ENCODE data around the gene EMP2.
"Not testable (repeated sequence)": the region's sequence is repeated elsewhere in the genome, so short reads cannot be mapped to it uniquely, and the experiment has no call there.

Gene EMP2

DNA sequence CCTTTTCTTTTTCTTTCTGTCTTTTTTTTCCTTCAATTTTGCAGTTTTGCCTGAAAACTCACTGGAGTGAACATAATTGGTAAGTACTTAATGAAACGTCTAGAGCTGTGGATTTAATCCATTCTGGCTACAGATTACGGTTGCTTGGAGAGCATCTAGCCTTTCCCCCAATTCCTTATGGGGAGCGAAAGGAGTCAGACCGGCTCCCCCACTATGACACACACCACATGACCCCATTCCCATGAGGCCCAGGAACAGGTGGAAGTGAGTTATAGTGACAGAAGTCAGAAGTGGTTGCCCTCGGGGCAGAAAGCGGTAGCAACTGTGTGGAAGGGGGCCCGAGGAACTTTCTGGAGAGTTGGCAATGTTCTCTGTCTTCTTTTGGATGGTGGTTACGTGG lies 41.2 kb downstream of the EMP2 start:
- TF ChIP-seq, protein P1, sequence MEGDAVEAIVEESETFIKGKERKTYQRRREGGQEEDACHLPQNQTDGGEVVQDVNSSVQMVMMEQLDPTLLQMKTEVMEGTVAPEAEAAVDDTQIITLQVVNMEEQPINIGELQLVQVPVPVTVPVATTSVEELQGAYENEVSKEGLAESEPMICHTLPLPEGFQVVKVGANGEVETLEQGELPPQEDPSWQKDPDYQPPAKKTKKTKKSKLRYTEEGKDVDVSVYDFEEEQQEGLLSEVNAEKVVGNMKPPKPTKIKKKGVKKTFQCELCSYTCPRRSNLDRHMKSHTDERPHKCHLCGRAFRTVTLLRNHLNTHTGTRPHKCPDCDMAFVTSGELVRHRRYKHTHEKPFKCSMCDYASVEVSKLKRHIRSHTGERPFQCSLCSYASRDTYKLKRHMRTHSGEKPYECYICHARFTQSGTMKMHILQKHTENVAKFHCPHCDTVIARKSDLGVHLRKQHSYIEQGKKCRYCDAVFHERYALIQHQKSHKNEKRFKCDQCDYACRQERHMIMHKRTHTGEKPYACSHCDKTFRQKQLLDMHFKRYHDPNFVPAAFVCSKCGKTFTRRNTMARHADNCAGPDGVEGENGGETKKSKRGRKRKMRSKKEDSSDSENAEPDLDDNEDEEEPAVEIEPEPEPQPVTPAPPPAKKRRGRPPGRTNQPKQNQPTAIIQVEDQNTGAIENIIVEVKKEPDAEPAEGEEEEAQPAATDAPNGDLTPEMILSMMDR (IDR thresholded peaks at IDR 0.05; ENCODE audit: low read length, missing control alignments): no peak
- DNase-seq (ENCODE audit: low read depth): no peak
- no peak overlapping the region for H3K4me3 ChIP-seq (replicated peaks; ENCODE audit: low read depth, low read length)

DNA sequence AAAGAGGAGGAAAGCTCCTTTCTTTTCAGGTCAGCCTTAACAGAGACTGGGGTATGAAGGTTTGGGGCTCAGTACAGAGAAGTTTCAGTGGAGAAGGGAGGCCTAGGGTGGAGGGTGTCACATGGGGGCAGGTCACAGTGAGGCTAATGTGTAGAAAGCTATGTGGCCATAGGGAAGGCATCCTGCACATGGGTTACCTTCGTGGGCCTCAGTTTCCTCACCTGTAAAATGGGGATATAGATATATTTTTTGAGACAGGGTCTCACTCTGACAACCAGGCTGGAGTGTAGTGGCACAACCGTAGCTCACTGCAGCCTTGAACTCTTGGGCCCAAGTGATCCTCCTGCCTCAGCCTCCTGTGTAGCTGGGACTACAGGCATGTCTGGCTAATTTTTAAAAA lies 41.8 kb downstream of the EMP2 start:
- H3K4me3 ChIP-seq (replicated peaks; ENCODE audit: low read depth, low read length): no peak overlapping the region
- no peak for DNase-seq (ENCODE audit: low read depth)
- TF ChIP-seq, protein P1 (IDR thresholded peaks at IDR 0.05; ENCODE audit: low read length, missing control alignments): no peak

DNA sequence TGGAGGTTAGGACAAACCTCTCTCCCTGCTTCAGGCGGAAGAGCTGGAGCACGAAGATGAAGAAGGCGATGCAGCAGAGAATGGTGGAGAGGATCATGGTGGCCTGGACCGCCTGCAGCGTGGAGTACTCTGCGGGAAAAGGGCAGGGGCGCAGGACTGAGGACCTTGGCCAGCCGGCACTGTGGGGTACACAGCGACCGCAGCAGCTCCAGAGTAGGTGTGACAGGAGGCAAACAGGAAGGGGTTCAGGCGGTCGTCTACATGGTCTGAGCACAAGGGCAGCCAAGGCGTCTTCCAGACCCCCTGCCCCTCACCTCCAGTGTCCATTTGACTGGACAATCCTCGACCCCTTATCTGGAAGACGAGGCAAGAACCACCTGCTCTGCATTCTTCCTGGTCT lies 42.5 kb downstream of the EMP2 start:
- H3K4me3 ChIP-seq (replicated peaks; ENCODE audit: low read depth, low read length): no peak overlapping the region
- TF ChIP-seq, protein P1 (IDR thresholded peaks at IDR 0.05; ENCODE audit: low read length, missing control alignments): no peak
- no peak for DNase-seq (ENCODE audit: low read depth)

DNA sequence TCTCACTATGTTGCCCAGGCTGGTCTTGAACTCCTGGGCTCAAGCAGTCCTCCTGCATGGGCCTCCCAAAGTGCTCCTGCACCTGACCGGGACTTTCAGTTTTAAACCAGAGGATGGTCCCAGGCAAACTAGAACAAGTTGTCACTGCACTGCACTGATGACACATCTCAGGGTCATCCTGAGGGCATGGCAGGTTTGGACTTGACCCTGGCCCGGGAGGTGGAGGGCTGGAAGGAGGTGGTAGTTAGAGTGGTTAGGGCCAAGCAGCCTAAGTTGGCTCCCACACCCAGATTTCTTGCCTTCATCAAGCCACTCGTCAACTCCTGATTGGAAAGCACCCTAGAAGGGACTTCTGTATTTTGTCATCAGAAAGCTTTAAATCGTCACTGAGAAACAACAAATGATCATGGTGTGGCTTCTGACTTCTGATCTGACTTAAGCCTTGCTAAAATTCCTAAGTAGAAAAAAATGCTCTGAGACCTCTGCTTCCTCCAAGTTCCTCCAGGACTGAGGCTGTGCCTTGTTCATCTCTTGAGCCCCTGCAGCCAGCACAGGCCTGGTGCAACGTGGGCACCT lies 43.5 kb downstream of the EMP2 start:
- TF ChIP-seq, protein P1 (IDR thresholded peaks at IDR 0.05; ENCODE audit: low read length, missing control alignments): no peak
- no peak overlapping the region for H3K4me3 ChIP-seq (replicated peaks; ENCODE audit: low read depth, low read length)
- no peak for DNase-seq (ENCODE audit: low read depth)

DNA sequence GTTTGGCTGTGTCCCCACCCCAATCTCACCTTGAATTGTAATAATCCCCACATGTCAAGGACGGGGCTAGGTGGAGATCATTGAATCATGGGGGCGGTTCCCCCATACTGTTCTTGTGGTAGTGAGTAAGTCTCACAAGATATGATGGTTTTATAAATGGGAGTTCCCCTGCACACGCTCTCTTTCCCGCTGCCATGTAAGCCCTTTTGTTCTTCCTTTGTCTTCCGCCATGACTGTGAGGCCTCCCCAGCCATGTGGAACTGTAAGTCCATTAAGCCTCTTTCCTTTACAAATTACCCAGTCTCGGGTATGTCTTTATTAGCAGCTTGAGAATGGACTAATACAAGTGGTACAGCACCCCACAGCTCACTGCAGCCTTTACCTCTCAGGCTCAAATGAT lies 44.1 kb downstream of the EMP2 start:
- DNase-seq (ENCODE audit: low read depth); H3K4me3 ChIP-seq (replicated peaks; ENCODE audit: low read depth, low read length): not testable (repeated sequence)

DNA sequence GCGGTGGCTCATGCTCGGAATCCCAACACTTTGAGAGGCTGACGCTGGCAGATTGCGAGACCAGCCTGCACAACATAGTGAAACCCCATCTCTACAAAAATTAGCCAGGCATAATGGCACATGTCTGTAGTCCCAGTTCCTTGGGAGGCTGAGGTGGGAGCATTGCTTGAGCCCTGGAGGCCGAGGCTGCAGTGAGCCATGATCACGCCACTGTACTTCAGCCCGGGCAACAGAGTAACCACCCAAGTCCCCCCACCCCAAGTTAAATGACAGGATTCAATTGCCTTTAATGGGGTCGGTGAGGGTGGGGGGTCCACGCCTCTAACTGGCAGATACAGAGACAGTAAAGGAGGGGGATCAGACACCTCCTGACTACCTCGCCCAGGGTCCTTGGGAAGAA lies 44.9 kb downstream of the EMP2 start:
- no peak for DNase-seq (ENCODE audit: low read depth)
- TF ChIP-seq, protein P1 (IDR thresholded peaks at IDR 0.05; ENCODE audit: low read length, missing control alignments): no peak
- H3K4me3 ChIP-seq (replicated peaks; ENCODE audit: low read depth, low read length): no peak overlapping the region

DNA sequence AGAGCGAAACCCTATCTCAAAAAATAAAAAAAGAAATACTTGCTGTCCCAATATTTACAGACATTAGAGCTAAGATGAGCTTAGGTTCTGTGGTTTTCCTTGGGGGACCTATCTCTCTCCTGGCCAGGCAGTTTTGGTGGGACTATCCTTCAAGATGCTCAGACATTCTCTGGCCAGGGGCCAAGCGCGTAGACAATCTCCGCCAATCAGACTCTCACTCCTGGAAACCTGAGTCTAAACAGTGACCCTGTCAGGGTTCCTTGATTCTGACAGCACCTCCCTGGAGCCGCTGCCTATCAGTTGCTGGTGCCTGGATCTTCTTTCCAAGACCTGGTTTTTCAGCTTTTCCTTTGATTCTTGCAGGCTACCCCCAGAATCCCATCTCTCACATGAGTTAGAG lies 45.6 kb downstream of the EMP2 start:
- no peak for DNase-seq (ENCODE audit: low read depth)
- H3K4me3 ChIP-seq (replicated peaks; ENCODE audit: low read depth, low read length): no peak overlapping the region
- TF ChIP-seq, protein P1 (IDR thresholded peaks at IDR 0.05; ENCODE audit: low read length, missing control alignments): no peak

DNA sequence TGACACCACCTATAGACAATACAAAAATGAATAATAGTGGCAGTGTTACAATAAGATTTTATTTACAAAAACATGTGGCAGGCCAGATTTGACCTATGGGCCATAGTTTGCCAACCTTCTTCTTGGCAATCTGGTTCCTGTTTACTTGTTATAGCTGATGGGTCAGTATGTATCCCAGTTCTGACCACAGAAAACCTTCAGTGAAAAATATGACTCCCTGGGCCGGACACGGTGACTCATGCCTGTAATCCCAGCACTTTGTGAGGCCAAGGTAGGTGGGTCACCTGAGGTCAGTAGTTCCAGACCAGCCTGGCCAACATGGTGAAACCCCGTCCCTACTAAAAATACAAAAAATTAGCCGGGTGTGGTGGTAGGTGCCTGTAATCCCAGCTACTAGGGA lies 46.8 kb downstream of the EMP2 start:
- not testable (repeated sequence) for H3K4me3 ChIP-seq (replicated peaks; ENCODE audit: low read depth, low read length)
- peak; percentile 4 for DNase-seq (ENCODE audit: low read depth)
